Measurements from ENCODE around the gene CRTAP.

- TF ChIP-seq CTCF (IDR thresholded peaks at IDR 0.05 in 8 of 11, conservative IDR thresholded peaks at IDR 0.05 in 3 of 11): no peak
- TF ChIP-seq POLR2A (IDR thresholded peaks at IDR 0.05): no peak
Observed at GRCh38 chr3:33159234-33159633, 45.4 kb downstream of the CRTAP start.
